ENCODE measurements around the gene DGKQ. TPM values are rescaled to one million over a fixed set of nuclear protein-coding genes. Genes with fewer than 3 reads are reported as not detected.

Gene DGKQ
- total RNA-seq, 1 donor from 2014 or later, result 15.0 TPM

GRCh38 chr4:1015746-1016145 lies 42.4 kb upstream of the DGKQ start:
- no peak for DNase-seq (ENCODE audit: low read depth, low spot score)
- Mint-ChIP-seq H3K27me3 (ENCODE audit: low read depth) (peaks cover 3% of the 10 kb centered on the region), H3K9me3 (no peaks in the 10 kb centered on the region), H3K4me3 (peak overlapping the region; percentile 62), H3K4me1 (peaks cover 17% of the 10 kb centered on the region), H3K36me3 (ENCODE audit: low read depth) (no peaks in the 10 kb centered on the region), H3K27ac (ENCODE audit: unreplicated experiment) (no peak overlapping the region)
- no peak for TF ChIP-seq CTCF (conservative IDR thresholded peaks at IDR 0.05)

GRCh38 chr4:1015179-1015578 lies 41.8 kb upstream of the DGKQ start:
- TF ChIP-seq CTCF (conservative IDR thresholded peaks at IDR 0.05), result no peak
- DNase-seq (ENCODE audit: low read depth, low spot score), result peak; percentile 55
- H3K36me3 Mint-ChIP-seq (ENCODE audit: low read depth), result no peaks in the 10 kb centered on the region
- no peak overlapping the region for H3K27ac Mint-ChIP-seq (ENCODE audit: unreplicated experiment)
- H3K9me3 Mint-ChIP-seq, result no peaks in the 10 kb centered on the region
- peak overlapping the region; percentile 83 for H3K4me3 Mint-ChIP-seq
- H3K4me1 Mint-ChIP-seq, result peaks cover 17% of the 10 kb centered on the region
- peaks cover 8% of the 10 kb centered on the region for H3K27me3 Mint-ChIP-seq (ENCODE audit: low read depth)

- Mint-ChIP-seq H3K4me3 (peak overlapping the region; percentile 83), H3K4me1 (peaks cover 13% of the 10 kb centered on the region)
Measured at GRCh38 chr4:1014291-1015167, 41.2 kb upstream of the DGKQ start.

GRCh38 chr4:1013225-1014073 lies 40.1 kb upstream of the DGKQ start:
- H3K27ac Mint-ChIP-seq (ENCODE audit: unreplicated experiment), result no peak overlapping the region
- no peaks in the 10 kb centered on the region for H3K36me3 Mint-ChIP-seq (ENCODE audit: low read depth)
- H3K9me3 Mint-ChIP-seq, result no peaks in the 10 kb centered on the region
- TF ChIP-seq CTCF (conservative IDR thresholded peaks at IDR 0.05), result no peak
- H3K27me3 Mint-ChIP-seq (ENCODE audit: low read depth), result peaks cover 17% of the 10 kb centered on the region
- DNase-seq (ENCODE audit: low read depth, low spot score), result no peak
- peaks cover 16% of the 10 kb centered on the region for H3K4me1 Mint-ChIP-seq
- peak overlapping the region; percentile 83 for H3K4me3 Mint-ChIP-seq

More at GRCh38 chr4:1014291-1015167, 41.2 kb upstream of the DGKQ start:
- H3K36me3 Mint-ChIP-seq (ENCODE audit: low read depth), result no peaks in the 10 kb centered on the region
- peak; percentile 62 for DNase-seq (ENCODE audit: low read depth, low spot score)
- H3K27me3 Mint-ChIP-seq (ENCODE audit: low read depth), result peaks cover 8% of the 10 kb centered on the region
- H3K27ac Mint-ChIP-seq (ENCODE audit: unreplicated experiment), result peak overlapping the region; percentile 67
- no peaks in the 10 kb centered on the region for H3K9me3 Mint-ChIP-seq
- no peak for TF ChIP-seq CTCF (conservative IDR thresholded peaks at IDR 0.05)

GRCh38 chr4:1012034-1012739 lies 38.8 kb upstream of the DGKQ start:
- Mint-ChIP-seq H3K9me3 (no peaks in the 10 kb centered on the region), H3K36me3 (ENCODE audit: low read depth) (no peaks in the 10 kb centered on the region), H3K27ac (ENCODE audit: unreplicated experiment) (no peak overlapping the region), H3K4me3 (peak overlapping the region; percentile 51), H3K4me1 (peaks cover 16% of the 10 kb centered on the region), H3K27me3 (ENCODE audit: low read depth) (peaks cover 29% of the 10 kb centered on the region)
- no peak for DNase-seq (ENCODE audit: low read depth, low spot score)
- TF ChIP-seq CTCF (conservative IDR thresholded peaks at IDR 0.05), result no peak
